Smooth muscle cell (in vitro differentiated cells): ENCODE data around the gene KIRREL1. TPM values are rescaled to one million over a fixed set of nuclear protein-coding genes. Genes with fewer than 3 reads are reported as not detected.

ENCODE experiments used
- DNase-seq: peaks from one replicate; lab custom pipeline; 2025; ENCODE audit not compliant: unreplicated experiment; lab: John Stamatoyannopoulos, UW
- H2AFZ ChIP-seq: fragments of 200-600 bp; sonication (generic); 2 replicates; pipeline ENCODE4 v1.6.0; 2016; ENCODE audit warnings: antibody characterized with exemption, low read depth, mild to moderate bottlenecking
- H3F3A ChIP-seq: fragments of 200-600 bp; sonication (generic); 2 replicates; pipeline ENCODE4 v1.6.0; 2017; ENCODE audit warnings: antibody characterized with exemption, low read depth
- H3K27ac ChIP-seq: fragments of 200-600 bp; sonication (generic); 2 replicates; pipeline ENCODE4 v1.5.1; 2016; ENCODE audit warnings: low read depth, mild to moderate bottlenecking
- H3K27me3 ChIP-seq: fragments of 200-600 bp; sonication (generic); 2 replicates; pipeline ENCODE4 v1.6.1; 2016; ENCODE audit warnings: low read depth, mild to moderate bottlenecking
- H3K36me3 ChIP-seq: fragments of 200-600 bp; sonication (generic); 2 replicates; pipeline ENCODE4 v1.5.1; 2016; ENCODE audit warnings: low read depth
- H3K4me1 ChIP-seq: fragments of 200-600 bp; sonication (generic); 2 replicates; pipeline ENCODE4 v1.5.1; 2016; ENCODE audit warnings: low read depth
- H3K4me2 ChIP-seq: fragments of 200-600 bp; sonication (generic); 2 replicates; pipeline ENCODE4 v1.6.0; 2016; ENCODE audit warnings: mild to moderate bottlenecking
- H3K4me3 ChIP-seq: fragments of 200-600 bp; sonication (generic); 2 replicates; pipeline ENCODE4 v1.5.1; 2016; ENCODE audit warnings: mild to moderate bottlenecking
- H3K79me2 ChIP-seq: fragments of 200-600 bp; sonication (generic); 2 replicates; pipeline ENCODE4 v1.6.0; 2016; ENCODE audit warnings: low read depth, mild to moderate bottlenecking
- H3K9ac ChIP-seq: fragments of 200-600 bp; sonication (generic); 2 replicates; pipeline ENCODE4 v1.6.0; 2016; ENCODE audit warnings: low read depth
- H3K9me3 ChIP-seq: fragments of 200-600 bp; sonication (generic); replicated peaks from 2 replicates; pipeline ENCODE4 v1.5.1; 2016; ENCODE audit warnings: low read depth
- H4K20me1 ChIP-seq: fragments of 200-600 bp; sonication (generic); 2 replicates; pipeline ENCODE4 v1.6.0; 2016; ENCODE audit warnings: low read depth
- WGBS: methylation state at CpG from one replicate; pipeline ENCODE4 v1.1.7; 2016; ENCODE audit warnings: low lambda C conversion rate; 5-methylcytosine and 5-hydroxymethylcytosine counted together
- polyA plus RNA-seq: library from polyadenylated mRNA; unstranded; fragments of >200 nt; fragmentation: Nextera tagmentation; extraction: Ambion mirVana; gene quantifications from 2 replicates; pipeline ENCODE4 v1.2.1, GENCODE V29; 2016
- total RNA-seq: library from RNA; depleted of rRNA; stranded (reverse); fragments of >200 nt; gene quantifications from 2 replicates; pipeline ENCODE4 v1.2.3, GENCODE V29; 2014
- TF ChIP-seq, protein P1 (sequence below): fragments of 200-600 bp; sonication (generic); IDR thresholded peaks from 2 replicates; pipeline ENCODE4 v1.5.1; 2017; ENCODE audit warnings: borderline replicate concordance, mild to moderate bottlenecking, antibody characterized with exemption; ENCODE audit not compliant: insufficient read depth, poor library complexity, severe bottlenecking

KIRREL1 gene
- total and polyA plus RNA-seq, 2 experiments from 2014 or later = 40.9 to 58.4 TPM

DNA sequence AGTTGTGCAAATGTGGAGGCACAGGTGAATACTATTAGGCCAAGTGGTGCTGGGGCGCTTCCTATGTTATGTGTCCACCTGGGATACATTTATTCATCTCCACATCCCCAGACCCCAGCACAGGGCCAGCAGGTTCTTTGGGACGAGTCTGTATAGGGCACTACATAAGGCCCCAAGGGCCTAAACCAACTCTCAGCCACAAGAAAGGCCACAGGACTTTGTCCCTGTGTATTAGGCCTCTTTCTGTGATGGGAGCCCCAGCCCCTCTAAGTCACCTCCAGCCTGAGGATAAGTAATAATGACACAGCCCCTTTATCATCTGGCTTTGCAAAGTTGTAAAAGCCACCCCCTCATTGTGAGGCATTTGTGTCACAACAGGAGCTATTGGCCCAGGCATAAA is 108.0 kb downstream of the KIRREL1 start:
- Histone ChIP-seq H3F3A (no peaks in the 10 kb centered on the region), H4K20me1 (no peaks in the 10 kb centered on the region), H2AFZ (no peak overlapping the region), H3K79me2 (no peaks in the 10 kb centered on the region), H3K36me3 (no peaks in the 10 kb centered on the region), H3K9me3 (no peaks in the 10 kb centered on the region), H3K4me2 (no peak overlapping the region), H3K4me3 (no peak overlapping the region), H3K4me1 (peaks cover 28% of the 10 kb centered on the region), H3K27ac (no peak overlapping the region), H3K9ac (no peak overlapping the region), H3K27me3 (peaks cover 18% of the 10 kb centered on the region)
- TF ChIP-seq, protein P1, sequence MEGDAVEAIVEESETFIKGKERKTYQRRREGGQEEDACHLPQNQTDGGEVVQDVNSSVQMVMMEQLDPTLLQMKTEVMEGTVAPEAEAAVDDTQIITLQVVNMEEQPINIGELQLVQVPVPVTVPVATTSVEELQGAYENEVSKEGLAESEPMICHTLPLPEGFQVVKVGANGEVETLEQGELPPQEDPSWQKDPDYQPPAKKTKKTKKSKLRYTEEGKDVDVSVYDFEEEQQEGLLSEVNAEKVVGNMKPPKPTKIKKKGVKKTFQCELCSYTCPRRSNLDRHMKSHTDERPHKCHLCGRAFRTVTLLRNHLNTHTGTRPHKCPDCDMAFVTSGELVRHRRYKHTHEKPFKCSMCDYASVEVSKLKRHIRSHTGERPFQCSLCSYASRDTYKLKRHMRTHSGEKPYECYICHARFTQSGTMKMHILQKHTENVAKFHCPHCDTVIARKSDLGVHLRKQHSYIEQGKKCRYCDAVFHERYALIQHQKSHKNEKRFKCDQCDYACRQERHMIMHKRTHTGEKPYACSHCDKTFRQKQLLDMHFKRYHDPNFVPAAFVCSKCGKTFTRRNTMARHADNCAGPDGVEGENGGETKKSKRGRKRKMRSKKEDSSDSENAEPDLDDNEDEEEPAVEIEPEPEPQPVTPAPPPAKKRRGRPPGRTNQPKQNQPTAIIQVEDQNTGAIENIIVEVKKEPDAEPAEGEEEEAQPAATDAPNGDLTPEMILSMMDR = no peak
- no peak for DNase-seq
- WGBS = 88% methylated on average over 2 of the region's 2 CpGs

DNA sequence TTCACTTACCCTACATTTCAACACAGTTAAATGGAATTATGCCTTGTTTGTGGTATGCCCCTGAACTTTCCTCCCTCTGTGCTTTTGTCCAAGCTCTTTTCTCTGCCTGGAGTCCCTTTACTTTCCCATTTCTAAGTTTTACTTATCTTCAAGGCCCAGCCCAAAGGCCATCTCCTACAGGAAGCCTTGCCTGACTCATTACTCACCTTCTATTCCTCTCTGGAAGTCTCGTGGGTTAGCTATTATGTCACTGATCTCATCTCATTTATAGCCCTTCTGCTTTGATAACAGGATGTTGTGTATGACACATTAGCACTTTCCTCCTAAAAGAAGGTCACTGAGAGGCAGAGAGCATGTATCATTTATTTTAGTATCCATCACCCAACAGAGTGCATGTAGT is 108.5 kb downstream of the KIRREL1 start:
- H3K36me3 ChIP-seq = no peaks in the 10 kb centered on the region
- no peaks in the 10 kb centered on the region for H3F3A ChIP-seq
- no peak overlapping the region for H3K27ac ChIP-seq
- H2AFZ ChIP-seq = no peak overlapping the region
- H3K27me3 ChIP-seq = peaks cover 18% of the 10 kb centered on the region
- peaks cover 28% of the 10 kb centered on the region for H3K4me1 ChIP-seq
- H3K9me3 ChIP-seq = no peaks in the 10 kb centered on the region
- TF ChIP-seq, protein P1 = no peak
- H3K4me3 ChIP-seq = no peak overlapping the region
- no peak overlapping the region for H3K9ac ChIP-seq
- DNase-seq = no peak
- H4K20me1 ChIP-seq = no peaks in the 10 kb centered on the region
- no peaks in the 10 kb centered on the region for H3K79me2 ChIP-seq
- no peak overlapping the region for H3K4me2 ChIP-seq
- WGBS = 4% methylated on average over 1 of the region's 1 CpG

DNA sequence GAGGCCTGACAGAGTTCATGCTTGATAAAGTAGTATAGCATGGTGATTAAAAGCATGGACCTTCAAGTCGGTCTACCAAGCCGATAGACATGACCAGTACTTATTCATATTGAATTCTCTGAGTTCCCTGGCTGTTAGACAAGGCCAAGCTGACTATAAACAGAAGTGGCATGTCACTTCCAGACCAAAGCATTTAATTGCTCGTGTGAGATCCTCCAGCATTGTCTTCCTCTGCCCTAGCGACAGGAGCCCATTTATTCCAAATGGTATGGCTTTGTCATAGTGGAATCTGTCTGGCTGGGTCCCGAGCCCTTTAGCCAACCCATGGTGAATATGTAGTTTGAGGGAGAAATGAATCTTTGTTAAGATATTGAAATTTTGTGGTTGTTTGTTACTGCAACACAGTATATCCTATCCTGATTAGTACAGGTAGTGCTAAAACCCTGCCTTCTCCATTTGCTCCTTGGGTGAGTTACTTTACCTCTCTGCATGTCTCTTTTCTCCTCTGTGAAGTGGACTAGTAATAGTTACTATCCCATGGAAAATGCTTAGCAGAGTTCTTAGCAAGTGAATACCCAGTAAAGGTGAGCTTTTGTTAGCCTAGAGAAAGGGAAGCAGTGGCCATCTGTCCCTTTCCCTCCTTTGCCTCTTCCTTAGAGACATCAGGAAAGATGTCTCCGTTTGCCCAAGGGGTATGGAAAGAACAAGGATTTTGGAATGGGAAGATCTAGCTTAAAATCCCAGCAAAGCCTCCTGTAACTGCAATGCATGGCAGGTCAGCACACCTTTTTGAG is 109.6 kb downstream of the KIRREL1 start:
- no peak overlapping the region for H3K4me2 ChIP-seq
- H3K27ac ChIP-seq = no peak overlapping the region
- DNase-seq = no peak
- no peaks in the 10 kb centered on the region for H4K20me1 ChIP-seq
- no peaks in the 10 kb centered on the region for H3K36me3 ChIP-seq
- no peak overlapping the region for H3K4me3 ChIP-seq
- no peaks in the 10 kb centered on the region for H3F3A ChIP-seq
- H3K9me3 ChIP-seq = no peaks in the 10 kb centered on the region
- 53% methylated on average over 6 of the region's 6 CpGs for WGBS
- no peaks in the 10 kb centered on the region for H3K79me2 ChIP-seq
- peaks cover 34% of the 10 kb centered on the region for H3K4me1 ChIP-seq
- H2AFZ ChIP-seq = no peak overlapping the region
- H3K27me3 ChIP-seq = peaks cover 18% of the 10 kb centered on the region
- TF ChIP-seq, protein P1 = no peak
- no peak overlapping the region for H3K9ac ChIP-seq

DNA sequence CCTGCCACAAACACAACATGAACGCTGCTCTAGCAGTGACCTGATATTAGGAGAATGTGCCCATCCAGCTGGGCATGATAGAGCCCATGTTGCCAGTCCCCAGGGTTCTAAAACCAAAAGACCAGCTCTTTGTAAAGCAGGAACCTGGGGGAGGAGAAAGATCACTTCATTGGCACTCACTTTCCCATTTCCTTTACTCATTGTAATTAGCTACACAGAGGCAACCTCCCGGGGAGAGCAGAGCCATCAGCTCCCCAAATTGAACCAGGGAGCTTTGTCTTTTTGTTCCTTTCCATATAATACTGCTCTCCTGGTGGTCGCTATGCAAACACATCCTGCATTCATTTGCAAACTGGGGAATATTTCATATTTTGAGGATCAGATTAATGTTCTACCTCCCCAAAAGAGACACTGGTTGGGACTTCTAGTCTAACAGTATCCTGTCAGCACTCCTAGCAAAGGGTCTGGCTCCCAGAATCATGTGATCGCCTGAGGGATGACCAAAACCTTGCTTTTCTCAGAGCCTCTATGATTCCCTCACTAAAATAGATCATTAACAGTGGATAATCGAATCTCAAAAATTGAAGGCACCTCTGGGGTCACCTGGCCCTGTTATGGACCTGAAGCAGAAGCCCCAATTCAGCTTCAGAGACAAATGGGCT is 110.5 kb downstream of the KIRREL1 start:
- Histone ChIP-seq H3K36me3 (no peaks in the 10 kb centered on the region), H3K9ac (no peak overlapping the region), H3K4me3 (no peak overlapping the region), H3K4me2 (no peak overlapping the region), H3K4me1 (peaks cover 34% of the 10 kb centered on the region), H3K27ac (no peak overlapping the region), H3K79me2 (no peaks in the 10 kb centered on the region), H3F3A (no peaks in the 10 kb centered on the region), H3K9me3 (no peaks in the 10 kb centered on the region), H3K27me3 (peaks cover 18% of the 10 kb centered on the region), H2AFZ (no peak overlapping the region), H4K20me1 (no peaks in the 10 kb centered on the region)
- DNase-seq = no peak
- TF ChIP-seq, protein P1 = no peak
- 20% methylated on average over 5 of the region's 5 CpGs for WGBS
